ENCODE results near the gene PTCHD1.

- no peak for TF ChIP-seq POLR2A (IDR thresholded peaks at IDR 0.05; ENCODE audit: extremely low read depth, insufficient read length)
- no peak for TF ChIP-seq CTCF (IDR thresholded peaks at IDR 0.05; ENCODE audit: low read depth, low read length)
Measured at GRCh38 chrX:23387550-23388184, 53.0 kb downstream of the PTCHD1 start.
